WTC11 (cell line): ENCODE results near the gene ZFPL1. TPM values are rescaled to one million over a fixed set of nuclear protein-coding genes. Genes with fewer than 3 reads are reported as not detected.

ENCODE experiments used
- ATAC-seq: fragments of 200-7000 bp; cut with Tn5 transposase; 2 replicates; pipeline ENCODE4 v1.10.0; 2021; ENCODE audit warnings: mild to moderate bottlenecking, moderate library complexity
- CTCF ChIA-PET: fragments of 300-600 bp; sonication (Branson Sonifier 250); formaldehyde crosslinking; loops from one replicate; lab custom pipeline; 2021; ENCODE audit warnings: antibody characterized with exemption; lab: Charles Lee
- POLR2A ChIA-PET: fragments of 350-600 bp; sonication (Branson Sonifier 250); formaldehyde crosslinking; loops from one replicate; lab custom pipeline; 2021; ENCODE audit warnings: antibody characterized with exemption; lab: Charles Lee
- DNase-seq: peaks from one replicate; pipeline ENCODE4 v3.0.0; 2021; ENCODE audit warnings: low spot score
- H3K27ac Mint-ChIP-seq: 2 replicates; pipeline ENCODE4 v1.8.0; 2021; ENCODE audit warnings: mixed read lengths
- H3K27me3 Mint-ChIP-seq: 2 replicates; pipeline ENCODE4 v1.8.0; 2021; ENCODE audit warnings: low read depth, mild to moderate bottlenecking, moderate library complexity, mixed read lengths
- H3K36me3 Mint-ChIP-seq: 2 replicates; pipeline ENCODE4 v1.8.0; 2021; ENCODE audit warnings: mixed read lengths
- H3K4me1 Mint-ChIP-seq: 2 replicates; pipeline ENCODE4 v1.8.0; 2022; ENCODE audit warnings: mixed read lengths
- H3K4me3 Mint-ChIP-seq: 2 replicates; pipeline ENCODE4 v1.8.0; 2021; ENCODE audit warnings: mild to moderate bottlenecking, moderate library complexity, mixed read lengths
- H3K9me3 Mint-ChIP-seq: 2 replicates; pipeline ENCODE4 v1.8.0; 2021; ENCODE audit warnings: mixed read lengths
- GRHL2 ChIP-seq: fragments of 250-450 bp; sonication (Bioruptor Pico); IDR thresholded peaks from 2 replicates; pipeline ENCODE4 v1.8.0; 2022; ENCODE audit warnings: mild to moderate bottlenecking, moderate library complexity; ENCODE audit not compliant: insufficient replicate concordance, severe bottlenecking
- NFATC4 ChIP-seq: fragments of 250-450 bp; sonication (Bioruptor Pico); IDR thresholded peaks from 2 replicates; pipeline ENCODE4 v1.9.0; 2021; ENCODE audit warnings: mild to moderate bottlenecking
- OVOL2 ChIP-seq: fragments of 250-450 bp; sonication (Bioruptor Pico); IDR thresholded peaks from 2 replicates; pipeline ENCODE4 v1.9.0; 2021; ENCODE audit warnings: mild to moderate bottlenecking, borderline replicate concordance
- RELA ChIP-seq: sonication (generic); formaldehyde crosslinking; IDR thresholded peaks from 2 replicates; pipeline ENCODE4 v1.8.1; 2022; ENCODE audit warnings: missing genetic modification reagents, mild to moderate bottlenecking, borderline replicate concordance
- ZNF232 ChIP-seq: sonication (generic); formaldehyde crosslinking; IDR thresholded peaks from 2 replicates; pipeline ENCODE4 v1.8.0; 2022; ENCODE audit warnings: mild to moderate bottlenecking, missing genetic modification reagents
- total RNA-seq: library from RNA; stranded (reverse); gene quantifications from 3 replicates; pipeline ENCODE4 v1.2.3, GENCODE V29; 2021
- TF ChIP-seq, protein P1 (sequence below): sonication (generic); formaldehyde crosslinking; IDR thresholded peaks from 2 replicates; pipeline ENCODE4 v1.8.1; 2023; ENCODE audit warnings: mild to moderate bottlenecking, missing genetic modification reagents
- TF ChIP-seq, protein P2 (sequence below): fragments of 250-450 bp; sonication (Bioruptor Pico); IDR thresholded peaks from 2 replicates; pipeline ENCODE4 v1.9.0; 2021; ENCODE audit warnings: mild to moderate bottlenecking
- TF ChIP-seq, protein P3 (sequence below): fragments of 250-450 bp; sonication (Bioruptor Pico); conservative IDR thresholded peaks from 2 replicates; pipeline ENCODE4 v1.9.0; 2021; ENCODE audit warnings: mild to moderate bottlenecking
- TF ChIP-seq, protein P4 (sequence below): sonication (generic); formaldehyde crosslinking; IDR thresholded peaks from 2 replicates; pipeline ENCODE4 v1.8.1; 2023; ENCODE audit warnings: mild to moderate bottlenecking, missing genetic modification reagents, moderate library complexity
- TF ChIP-seq, protein P5 (sequence below): sonication (generic); formaldehyde crosslinking; IDR thresholded peaks from 2 replicates; pipeline ENCODE4 v1.8.0; 2022; ENCODE audit warnings: missing genetic modification reagents
- TF ChIP-seq, protein P6 (sequence below): sonication (generic); formaldehyde crosslinking; IDR thresholded peaks from 2 replicates; pipeline ENCODE4 v1.8.1; 2022; ENCODE audit warnings: low read depth, mild to moderate bottlenecking, moderate library complexity, missing genetic modification reagents, borderline replicate concordance

The ZFPL1 gene
- total RNA-seq, 1 experiment from 2014 or later = 33.8 TPM

DNA sequence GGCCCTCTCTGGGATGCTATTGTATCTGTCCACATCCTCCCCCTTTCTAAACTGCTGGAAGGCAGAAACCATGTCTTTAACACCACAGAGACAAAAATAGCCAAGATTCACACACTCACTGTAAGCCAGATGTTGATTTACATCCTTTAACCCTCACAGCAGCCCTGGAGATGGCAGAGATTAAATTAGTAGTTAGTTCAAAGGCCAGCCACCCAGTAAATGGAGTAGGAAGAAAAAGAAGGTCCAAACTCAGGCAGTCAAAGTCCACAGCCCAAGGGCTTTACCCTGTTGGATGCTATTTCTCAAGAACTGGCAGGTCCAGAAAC lies 35.6 kb downstream of the ZFPL1 start:
- Mint-ChIP-seq H3K27me3 (no peaks in the 10 kb centered on the region), H3K27ac (no peak overlapping the region), H3K4me1 (peaks cover 17% of the 10 kb centered on the region), H3K9me3 (no peaks in the 10 kb centered on the region), H3K4me3 (no peak overlapping the region), H3K36me3 (peaks cover 37% of the 10 kb centered on the region)
- no peak for TF ChIP-seq NFATC4
- TF ChIP-seq, protein P1, sequence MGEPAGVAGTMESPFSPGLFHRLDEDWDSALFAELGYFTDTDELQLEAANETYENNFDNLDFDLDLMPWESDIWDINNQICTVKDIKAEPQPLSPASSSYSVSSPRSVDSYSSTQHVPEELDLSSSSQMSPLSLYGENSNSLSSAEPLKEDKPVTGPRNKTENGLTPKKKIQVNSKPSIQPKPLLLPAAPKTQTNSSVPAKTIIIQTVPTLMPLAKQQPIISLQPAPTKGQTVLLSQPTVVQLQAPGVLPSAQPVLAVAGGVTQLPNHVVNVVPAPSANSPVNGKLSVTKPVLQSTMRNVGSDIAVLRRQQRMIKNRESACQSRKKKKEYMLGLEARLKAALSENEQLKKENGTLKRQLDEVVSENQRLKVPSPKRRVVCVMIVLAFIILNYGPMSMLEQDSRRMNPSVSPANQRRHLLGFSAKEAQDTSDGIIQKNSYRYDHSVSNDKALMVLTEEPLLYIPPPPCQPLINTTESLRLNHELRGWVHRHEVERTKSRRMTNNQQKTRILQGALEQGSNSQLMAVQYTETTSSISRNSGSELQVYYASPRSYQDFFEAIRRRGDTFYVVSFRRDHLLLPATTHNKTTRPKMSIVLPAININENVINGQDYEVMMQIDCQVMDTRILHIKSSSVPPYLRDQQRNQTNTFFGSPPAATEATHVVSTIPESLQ (CRISPR knock-in tag) = no peak
- no peak for DNase-seq
- ChIA-PET CTCF (interaction anchor here (2.7 to 5.7 kb wide), 2 partner anchors 8 to 62 kb away, joined by 14 to 56 read pairs; partner anchors contain the start of genes CAPN1 and TM7SF2), POLR2A (interaction anchor here (1.5 kb wide), 1 partner anchor 61 kb away, joined by 3 read pairs; no protein-coding TSS in a partner anchor)
- ATAC-seq = no peak

DNA sequence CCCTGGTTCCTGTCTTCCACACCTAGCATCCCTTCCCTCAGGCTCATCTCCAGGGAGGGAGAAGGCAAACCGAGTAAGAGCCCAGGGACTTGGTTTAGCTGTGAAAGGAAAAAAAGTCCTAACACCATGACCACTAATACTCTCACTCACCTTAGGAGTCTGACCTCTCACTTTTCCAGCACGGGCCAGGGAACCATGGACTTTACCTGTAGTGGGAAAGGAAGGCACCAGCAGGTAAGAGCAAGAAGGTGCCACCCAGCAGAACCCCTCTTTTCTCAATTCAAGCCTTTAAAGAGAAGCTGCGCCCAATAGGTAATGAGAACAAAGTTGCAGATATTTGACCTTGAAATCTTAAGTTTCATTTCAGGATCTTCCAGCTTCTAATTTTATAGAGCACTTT lies 36.8 kb downstream of the ZFPL1 start:
- DNase-seq (no peak), ATAC-seq (no peak)
- peak overlapping the region; percentile 99 for H3K4me3 Mint-ChIP-seq
- ChIA-PET POLR2A (interaction anchor here (1.6 to 2.4 kb wide), 2 partner anchors 9 to 14 kb away, joined by 15 to 19 read pairs; partner anchors contain the start of genes SYVN1 and TM7SF2), CTCF (interaction anchor here (5.7 kb wide), 1 partner anchor 9 kb away, joined by 56 read pairs; the partner anchor contains the start of gene TM7SF2)
- peak overlapping the region; percentile 100 for H3K27ac Mint-ChIP-seq
- peaks cover 47% of the 10 kb centered on the region for H3K36me3 Mint-ChIP-seq
- TF ChIP-seq, protein P2, sequence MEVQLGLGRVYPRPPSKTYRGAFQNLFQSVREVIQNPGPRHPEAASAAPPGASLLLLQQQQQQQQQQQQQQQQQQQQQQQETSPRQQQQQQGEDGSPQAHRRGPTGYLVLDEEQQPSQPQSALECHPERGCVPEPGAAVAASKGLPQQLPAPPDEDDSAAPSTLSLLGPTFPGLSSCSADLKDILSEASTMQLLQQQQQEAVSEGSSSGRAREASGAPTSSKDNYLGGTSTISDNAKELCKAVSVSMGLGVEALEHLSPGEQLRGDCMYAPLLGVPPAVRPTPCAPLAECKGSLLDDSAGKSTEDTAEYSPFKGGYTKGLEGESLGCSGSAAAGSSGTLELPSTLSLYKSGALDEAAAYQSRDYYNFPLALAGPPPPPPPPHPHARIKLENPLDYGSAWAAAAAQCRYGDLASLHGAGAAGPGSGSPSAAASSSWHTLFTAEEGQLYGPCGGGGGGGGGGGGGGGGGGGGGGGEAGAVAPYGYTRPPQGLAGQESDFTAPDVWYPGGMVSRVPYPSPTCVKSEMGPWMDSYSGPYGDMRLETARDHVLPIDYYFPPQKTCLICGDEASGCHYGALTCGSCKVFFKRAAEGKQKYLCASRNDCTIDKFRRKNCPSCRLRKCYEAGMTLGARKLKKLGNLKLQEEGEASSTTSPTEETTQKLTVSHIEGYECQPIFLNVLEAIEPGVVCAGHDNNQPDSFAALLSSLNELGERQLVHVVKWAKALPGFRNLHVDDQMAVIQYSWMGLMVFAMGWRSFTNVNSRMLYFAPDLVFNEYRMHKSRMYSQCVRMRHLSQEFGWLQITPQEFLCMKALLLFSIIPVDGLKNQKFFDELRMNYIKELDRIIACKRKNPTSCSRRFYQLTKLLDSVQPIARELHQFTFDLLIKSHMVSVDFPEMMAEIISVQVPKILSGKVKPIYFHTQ (CRISPR knock-in tag) = no peak
- no peak for TF ChIP-seq ZNF232
- TF ChIP-seq OVOL2 = no peak
- TF ChIP-seq, protein P3, sequence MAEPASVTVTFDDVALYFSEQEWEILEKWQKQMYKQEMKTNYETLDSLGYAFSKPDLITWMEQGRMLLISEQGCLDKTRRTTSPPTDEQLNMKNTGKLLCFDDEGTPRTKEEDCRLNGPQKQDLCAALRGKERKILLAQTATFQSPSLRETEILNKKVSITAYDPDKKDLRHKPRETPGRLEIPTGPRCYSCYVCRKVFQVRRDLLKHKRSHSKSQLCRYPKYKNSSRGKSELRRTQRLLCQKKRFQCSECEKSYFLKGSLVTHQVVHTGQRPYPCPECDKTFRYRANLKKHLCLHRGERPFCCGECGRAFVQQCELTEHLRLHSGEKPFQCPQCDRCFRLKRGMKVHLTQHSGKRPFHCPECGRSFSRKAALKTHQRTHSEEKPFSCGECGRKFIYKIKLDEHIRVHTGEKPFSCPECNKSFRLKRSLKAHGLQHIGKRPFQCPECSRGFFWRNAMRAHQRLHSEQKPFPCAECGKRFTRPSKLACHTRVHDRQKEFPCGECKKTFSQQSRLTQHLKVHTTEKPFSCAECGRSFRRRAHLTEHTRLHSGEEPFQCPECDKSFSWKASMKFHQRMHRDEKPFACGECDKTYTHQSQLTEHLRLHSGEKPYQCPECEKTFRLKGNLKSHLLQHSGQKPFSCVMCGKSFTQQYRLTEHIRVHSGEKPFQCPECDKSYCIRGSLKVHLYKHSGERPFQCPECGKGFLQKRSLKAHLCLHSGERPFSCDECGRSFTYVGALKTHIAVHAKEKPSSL (CRISPR knock-in tag) = no peak
- TF ChIP-seq RELA (CRISPR knock-in tag) = no peak
- TF ChIP-seq, protein P4, sequence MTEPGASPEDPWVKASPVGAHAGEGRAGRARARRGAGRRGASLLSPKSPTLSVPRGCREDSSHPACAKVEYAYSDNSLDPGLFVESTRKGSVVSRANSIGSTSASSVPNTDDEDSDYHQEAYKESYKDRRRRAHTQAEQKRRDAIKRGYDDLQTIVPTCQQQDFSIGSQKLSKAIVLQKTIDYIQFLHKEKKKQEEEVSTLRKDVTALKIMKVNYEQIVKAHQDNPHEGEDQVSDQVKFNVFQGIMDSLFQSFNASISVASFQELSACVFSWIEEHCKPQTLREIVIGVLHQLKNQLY (CRISPR knock-in tag) = no peak
- no peak for TF ChIP-seq GRHL2 (CRISPR knock-in tag)
- TF ChIP-seq, protein P5, sequence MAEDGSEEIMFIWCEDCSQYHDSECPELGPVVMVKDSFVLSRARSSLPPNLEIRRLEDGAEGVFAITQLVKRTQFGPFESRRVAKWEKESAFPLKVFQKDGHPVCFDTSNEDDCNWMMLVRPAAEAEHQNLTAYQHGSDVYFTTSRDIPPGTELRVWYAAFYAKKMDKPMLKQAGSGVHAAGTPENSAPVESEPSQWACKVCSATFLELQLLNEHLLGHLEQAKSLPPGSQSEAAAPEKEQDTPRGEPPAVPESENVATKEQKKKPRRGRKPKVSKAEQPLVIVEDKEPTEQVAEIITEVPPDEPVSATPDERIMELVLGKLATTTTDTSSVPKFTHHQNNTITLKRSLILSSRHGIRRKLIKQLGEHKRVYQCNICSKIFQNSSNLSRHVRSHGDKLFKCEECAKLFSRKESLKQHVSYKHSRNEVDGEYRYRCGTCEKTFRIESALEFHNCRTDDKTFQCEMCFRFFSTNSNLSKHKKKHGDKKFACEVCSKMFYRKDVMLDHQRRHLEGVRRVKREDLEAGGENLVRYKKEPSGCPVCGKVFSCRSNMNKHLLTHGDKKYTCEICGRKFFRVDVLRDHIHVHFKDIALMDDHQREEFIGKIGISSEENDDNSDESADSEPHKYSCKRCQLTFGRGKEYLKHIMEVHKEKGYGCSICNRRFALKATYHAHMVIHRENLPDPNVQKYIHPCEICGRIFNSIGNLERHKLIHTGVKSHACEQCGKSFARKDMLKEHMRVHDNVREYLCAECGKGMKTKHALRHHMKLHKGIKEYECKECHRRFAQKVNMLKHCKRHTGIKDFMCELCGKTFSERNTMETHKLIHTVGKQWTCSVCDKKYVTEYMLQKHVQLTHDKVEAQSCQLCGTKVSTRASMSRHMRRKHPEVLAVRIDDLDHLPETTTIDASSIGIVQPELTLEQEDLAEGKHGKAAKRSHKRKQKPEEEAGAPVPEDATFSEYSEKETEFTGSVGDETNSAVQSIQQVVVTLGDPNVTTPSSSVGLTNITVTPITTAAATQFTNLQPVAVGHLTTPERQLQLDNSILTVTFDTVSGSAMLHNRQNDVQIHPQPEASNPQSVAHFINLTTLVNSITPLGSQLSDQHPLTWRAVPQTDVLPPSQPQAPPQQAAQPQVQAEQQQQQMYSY (CRISPR knock-in tag) = no peak
- TF ChIP-seq, protein P6, sequence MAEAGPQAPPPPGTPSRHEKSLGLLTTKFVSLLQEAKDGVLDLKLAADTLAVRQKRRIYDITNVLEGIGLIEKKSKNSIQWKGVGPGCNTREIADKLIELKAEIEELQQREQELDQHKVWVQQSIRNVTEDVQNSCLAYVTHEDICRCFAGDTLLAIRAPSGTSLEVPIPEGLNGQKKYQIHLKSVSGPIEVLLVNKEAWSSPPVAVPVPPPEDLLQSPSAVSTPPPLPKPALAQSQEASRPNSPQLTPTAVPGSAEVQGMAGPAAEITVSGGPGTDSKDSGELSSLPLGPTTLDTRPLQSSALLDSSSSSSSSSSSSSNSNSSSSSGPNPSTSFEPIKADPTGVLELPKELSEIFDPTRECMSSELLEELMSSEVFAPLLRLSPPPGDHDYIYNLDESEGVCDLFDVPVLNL (CRISPR knock-in tag) = no peak
- no peaks in the 10 kb centered on the region for H3K9me3 Mint-ChIP-seq
- H3K4me1 Mint-ChIP-seq = peaks cover 17% of the 10 kb centered on the region
- no peaks in the 10 kb centered on the region for H3K27me3 Mint-ChIP-seq
